Activated T-helper 2 cell treated with anti-CD3 and anti-CD28 coated beads, Interferon-gamma antibody, Interleukin-2, Interleukin-4, amounts not matched to agents 10 μg/mL and 5 μg/mL and 100 μg/mL, durations not matched to agents 14 hours and 24 hours and 36 hours (primary cell): ENCODE data around the gene LOC101059915.

ENCODE experiments used
- DNase-seq: peaks from one replicate; pipeline ENCODE4 v3.0.0; 2021; ENCODE audit warnings: low spot score
- H3K27ac Mint-ChIP-seq: one replicate; pipeline ENCODE4 v1.8.0; 2021; ENCODE audit warnings: mixed read lengths
- H3K27me3 Mint-ChIP-seq: one replicate; pipeline ENCODE4 v1.8.0; 2021; ENCODE audit warnings: low read depth, mixed read lengths
- H3K36me3 Mint-ChIP-seq: one replicate; pipeline ENCODE4 v1.8.0; 2021; ENCODE audit warnings: low read depth, mixed read lengths
- H3K4me1 Mint-ChIP-seq: one replicate; pipeline ENCODE4 v1.8.0; 2021; ENCODE audit warnings: low read depth, mixed read lengths
- H3K4me3 Mint-ChIP-seq: one replicate; pipeline ENCODE4 v1.8.0; 2021; ENCODE audit warnings: low read depth, mild to moderate bottlenecking, moderate library complexity, mixed read lengths
- H3K9me3 Mint-ChIP-seq: one replicate; pipeline ENCODE4 v1.8.0; 2021; ENCODE audit warnings: mixed read lengths
- intact Hi-C: fragments of 100-400 bp; cut with micrococcal nuclease; formaldehyde crosslinking; loops from one replicate; pipeline ENCODE4 v1.15.1; 2023

The LOC101059915 gene

GRCh38 chrX:71667328-71668247 is at the start of gene LOC101059915:
LOC101059915 (plus strand) TSS chrX:71667546.
- Mint-ChIP-seq H3K4me1 (peaks cover 34% of the 10 kb centered on the region), H3K4me3 (no peak within 1 kb of the TSS), H3K27ac (no peak within 1 kb of the TSS), H3K36me3 (no peaks in the 10 kb centered on the region), H3K9me3 (no peaks in the 10 kb centered on the region), H3K27me3 (peaks cover 4% of the 10 kb centered on the region)
- intact Hi-C loops, result no loop called here
- DNase-seq, result no peak

GRCh38 chrX:71617742-71618141 is 49.6 kb upstream of the LOC101059915 start:
- no peak for DNase-seq
- peak overlapping the region; percentile 95 for H3K27ac Mint-ChIP-seq
- H3K4me1 Mint-ChIP-seq, result peaks cover 56% of the 10 kb centered on the region
- H3K9me3 Mint-ChIP-seq, result no peaks in the 10 kb centered on the region
- intact Hi-C loops, result loop anchor here (1.0 to 2.0 kb wide), 3 partner anchors 35 to 85 kb away; no protein-coding TSS in a partner anchor
- no peaks in the 10 kb centered on the region for H3K27me3 Mint-ChIP-seq
- peak overlapping the region; percentile 79 for H3K4me3 Mint-ChIP-seq
- peaks cover 41% of the 10 kb centered on the region for H3K36me3 Mint-ChIP-seq

- DNase-seq, result peak; percentile 58
- peaks cover 61% of the 10 kb centered on the region for H3K4me1 Mint-ChIP-seq
- peak within 1 kb of the TSS; percentile 79 for H3K4me3 Mint-ChIP-seq
- no peaks in the 10 kb centered on the region for H3K9me3 Mint-ChIP-seq
- H3K36me3 Mint-ChIP-seq, result peaks cover 35% of the 10 kb centered on the region
- H3K27ac Mint-ChIP-seq, result peak within 1 kb of the TSS; percentile 95
- intact Hi-C loops, result loop anchor here (1.0 to 2.0 kb wide), 3 partner anchors 34 to 86 kb away; no protein-coding TSS in a partner anchor
- H3K27me3 Mint-ChIP-seq, result no peaks in the 10 kb centered on the region
Measured at GRCh38 chrX:71618303-71618721, 49.0 kb upstream of the LOC101059915 start, which contains the start of gene CXCR3. CXCR3 (minus strand) TSS chrX:71618511; CDS start chrX:71618449, 62 bp downstream.

- peak overlapping the region; percentile 95 for H3K27ac Mint-ChIP-seq
- H3K27me3 Mint-ChIP-seq, result no peaks in the 10 kb centered on the region
- H3K9me3 Mint-ChIP-seq, result no peaks in the 10 kb centered on the region
- H3K36me3 Mint-ChIP-seq, result peaks cover 30% of the 10 kb centered on the region
- intact Hi-C loops, result loop anchor here (1.0 to 2.0 kb wide), 4 partner anchors 20 to 86 kb away; no protein-coding TSS in a partner anchor
- peaks cover 66% of the 10 kb centered on the region for H3K4me1 Mint-ChIP-seq
- peak overlapping the region; percentile 79 for H3K4me3 Mint-ChIP-seq
- no peak for DNase-seq
Measured at GRCh38 chrX:71618787-71619186, 48.6 kb upstream of the LOC101059915 start.

- H3K27ac Mint-ChIP-seq, result peak overlapping the region; percentile 95
- DNase-seq, result no peak
- peak overlapping the region; percentile 79 for H3K4me3 Mint-ChIP-seq
- intact Hi-C loops, result loop anchor here (1.0 to 2.0 kb wide), 2 partner anchors 19 to 78 kb away; no protein-coding TSS in a partner anchor
- peaks cover 68% of the 10 kb centered on the region for H3K4me1 Mint-ChIP-seq
- no peaks in the 10 kb centered on the region for H3K27me3 Mint-ChIP-seq
- peaks cover 30% of the 10 kb centered on the region for H3K36me3 Mint-ChIP-seq
- H3K9me3 Mint-ChIP-seq, result no peaks in the 10 kb centered on the region
Measured at GRCh38 chrX:71619193-71619592, 48.2 kb upstream of the LOC101059915 start.

- DNase-seq, result no peak
- Mint-ChIP-seq H3K27me3 (no peaks in the 10 kb centered on the region), H3K36me3 (peaks cover 25% of the 10 kb centered on the region), H3K27ac (peak overlapping the region; percentile 95), H3K9me3 (no peaks in the 10 kb centered on the region), H3K4me1 (peaks cover 67% of the 10 kb centered on the region), H3K4me3 (no peak overlapping the region)
- intact Hi-C loops, result loop anchor here (1.0 to 2.0 kb wide), 2 partner anchors 18 to 79 kb away; no protein-coding TSS in a partner anchor
Measured at GRCh38 chrX:71619986-71620385, 47.4 kb upstream of the LOC101059915 start.

GRCh38 chrX:71621603-71622002 is 45.7 kb upstream of the LOC101059915 start:
- H3K36me3 Mint-ChIP-seq, result peaks cover 9% of the 10 kb centered on the region
- H3K4me1 Mint-ChIP-seq, result peaks cover 56% of the 10 kb centered on the region
- peak overlapping the region; percentile 49 for H3K27ac Mint-ChIP-seq
- intact Hi-C loops, result no loop called here
- no peak overlapping the region for H3K4me3 Mint-ChIP-seq
- no peaks in the 10 kb centered on the region for H3K27me3 Mint-ChIP-seq
- H3K9me3 Mint-ChIP-seq, result no peaks in the 10 kb centered on the region
- DNase-seq, result no peak

GRCh38 chrX:71622032-71622575 is 45.2 kb upstream of the LOC101059915 start:
- Mint-ChIP-seq H3K9me3 (no peaks in the 10 kb centered on the region), H3K4me3 (no peak overlapping the region), H3K4me1 (peaks cover 51% of the 10 kb centered on the region), H3K27ac (peak overlapping the region; percentile 91), H3K36me3 (peaks cover 8% of the 10 kb centered on the region), H3K27me3 (no peaks in the 10 kb centered on the region)
- no peak for DNase-seq
- intact Hi-C loops, result no loop called here

GRCh38 chrX:71622576-71623450 is 44.5 kb upstream of the LOC101059915 start:
- peak; percentile 25 for DNase-seq
- peaks cover 8% of the 10 kb centered on the region for H3K36me3 Mint-ChIP-seq
- peak overlapping the region; percentile 57 for H3K4me3 Mint-ChIP-seq
- H3K27ac Mint-ChIP-seq, result peak overlapping the region; percentile 91
- intact Hi-C loops, result no loop called here
- H3K27me3 Mint-ChIP-seq, result no peaks in the 10 kb centered on the region
- H3K4me1 Mint-ChIP-seq, result peaks cover 46% of the 10 kb centered on the region
- H3K9me3 Mint-ChIP-seq, result no peaks in the 10 kb centered on the region

- Mint-ChIP-seq H3K4me1 (peaks cover 38% of the 10 kb centered on the region), H3K27me3 (no peaks in the 10 kb centered on the region), H3K4me3 (peak overlapping the region; percentile 55), H3K9me3 (no peaks in the 10 kb centered on the region), H3K27ac (peak overlapping the region; percentile 91), H3K36me3 (peaks cover 8% of the 10 kb centered on the region)
- DNase-seq, result no peak
- intact Hi-C loops, result no loop called here
Measured at GRCh38 chrX:71623714-71624113, 43.6 kb upstream of the LOC101059915 start.

GRCh38 chrX:71625471-71625870 is 41.9 kb upstream of the LOC101059915 start:
- Mint-ChIP-seq H3K36me3 (no peaks in the 10 kb centered on the region), H3K27ac (no peak overlapping the region), H3K4me3 (no peak overlapping the region), H3K9me3 (no peaks in the 10 kb centered on the region), H3K27me3 (no peaks in the 10 kb centered on the region), H3K4me1 (peaks cover 32% of the 10 kb centered on the region)
- DNase-seq, result no peak
- intact Hi-C loops, result no loop called here

- DNase-seq, result no peak
- Mint-ChIP-seq H3K9me3 (no peaks in the 10 kb centered on the region), H3K36me3 (no peaks in the 10 kb centered on the region), H3K4me3 (no peak overlapping the region), H3K27me3 (no peaks in the 10 kb centered on the region), H3K27ac (no peak overlapping the region), H3K4me1 (peaks cover 27% of the 10 kb centered on the region)
- intact Hi-C loops, result no loop called here
Measured at GRCh38 chrX:71626576-71626975, 40.8 kb upstream of the LOC101059915 start.
